Measurements from ENCODE around the gene PCIF1. TPM values are rescaled to one million over a fixed set of nuclear protein-coding genes. Genes with fewer than 3 reads are reported as not detected.
A peak's percentile ranks its signal among the peaks of the same experiment; 100 is the strongest.

Gene PCIF1
- total and polyA plus RNA-seq, 9 of the 15 experiments (the other 6 are each of a cell fraction or from before 2014, with no cell fraction given), result 5.8 to 29.4 (median 11.3) TPM

GRCh38 chr20:45983279-45983743, 48.8 kb downstream of the PCIF1 start (continued):
- TF ChIP-seq, protein P1, sequence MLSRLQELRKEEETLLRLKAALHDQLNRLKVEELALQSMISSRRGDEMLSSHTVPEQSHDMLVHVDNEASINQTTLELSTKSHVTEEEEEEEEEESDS (CRISPR knock-in tag; IDR thresholded peaks at IDR 0.05), result no peak
- TF ChIP-seq, protein P2, sequence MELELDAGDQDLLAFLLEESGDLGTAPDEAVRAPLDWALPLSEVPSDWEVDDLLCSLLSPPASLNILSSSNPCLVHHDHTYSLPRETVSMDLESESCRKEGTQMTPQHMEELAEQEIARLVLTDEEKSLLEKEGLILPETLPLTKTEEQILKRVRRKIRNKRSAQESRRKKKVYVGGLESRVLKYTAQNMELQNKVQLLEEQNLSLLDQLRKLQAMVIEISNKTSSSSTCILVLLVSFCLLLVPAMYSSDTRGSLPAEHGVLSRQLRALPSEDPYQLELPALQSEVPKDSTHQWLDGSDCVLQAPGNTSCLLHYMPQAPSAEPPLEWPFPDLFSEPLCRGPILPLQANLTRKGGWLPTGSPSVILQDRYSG (tag; conservative IDR thresholded peaks at IDR 0.05; ENCODE audit: low read depth), result peak; percentile 40; the same call in 1 of the 2 replicates
- peak; percentile 54; the same call in 1 of the 2 replicates for TF ChIP-seq CBX1 (IDR thresholded peaks at IDR 0.05; ENCODE audit: low read depth)
- peak; percentile 11 for TF ChIP-seq PRDM10 (IDR thresholded peaks at IDR 0.05; ENCODE audit: partially characterized antibody)
- TF ChIP-seq REST (IDR thresholded peaks at IDR 0.05; ENCODE audit: borderline replicate concordance), result peak; percentile 32; the same call in 1 of the 2 replicates
- TF ChIP-seq REST (CRISPR knock-in tag; IDR thresholded peaks at IDR 0.05; ENCODE audit: low read depth), result no peak
- no peak for TF ChIP-seq ZBTB34 (CRISPR knock-in tag; IDR thresholded peaks at IDR 0.05)
- peak; percentile 39; the same call in 1 of the 2 replicates for TF ChIP-seq NFE2 (IDR thresholded peaks at IDR 0.05; ENCODE audit: low read depth)
- TF ChIP-seq RCOR1 (IDR thresholded peaks at IDR 0.05; ENCODE audit: borderline replicate concordance in 1 of 2, low read depth in 2 of 2, low read length in 2 of 2), result peak; percentile 25 to 76; a peak in 3 of 4 replicates
- peak; percentile 79 for TF ChIP-seq SMARCA4 (IDR thresholded peaks at IDR 0.05)
- TF ChIP-seq TOE1 (IDR thresholded peaks at IDR 0.05; ENCODE audit: borderline replicate concordance), result peak; percentile 67
- no peak for TF ChIP-seq TOE1 (CRISPR knock-in tag; IDR thresholded peaks at IDR 0.05; ENCODE audit: borderline replicate concordance, low read depth)
- TF ChIP-seq EP400 (IDR thresholded peaks at IDR 0.05), result peak; percentile 61
- peak; percentile 52; the same call in 1 of the 2 replicates for TF ChIP-seq GATAD2A (IDR thresholded peaks at IDR 0.05)

All from K562 (cell line).